GM12872 (cell line): ENCODE data around the gene FNDC3A.

ENCODE experiments used
- TF ChIP-seq, protein P1 (sequence below): IDR thresholded peaks from 3 replicates; pipeline ENCODE4 v1.5.1; 2011; ENCODE audit warnings: low read depth, mild to moderate bottlenecking, low read length, moderate library complexity; ENCODE audit not compliant: insufficient read depth

FNDC3A gene

DNA sequence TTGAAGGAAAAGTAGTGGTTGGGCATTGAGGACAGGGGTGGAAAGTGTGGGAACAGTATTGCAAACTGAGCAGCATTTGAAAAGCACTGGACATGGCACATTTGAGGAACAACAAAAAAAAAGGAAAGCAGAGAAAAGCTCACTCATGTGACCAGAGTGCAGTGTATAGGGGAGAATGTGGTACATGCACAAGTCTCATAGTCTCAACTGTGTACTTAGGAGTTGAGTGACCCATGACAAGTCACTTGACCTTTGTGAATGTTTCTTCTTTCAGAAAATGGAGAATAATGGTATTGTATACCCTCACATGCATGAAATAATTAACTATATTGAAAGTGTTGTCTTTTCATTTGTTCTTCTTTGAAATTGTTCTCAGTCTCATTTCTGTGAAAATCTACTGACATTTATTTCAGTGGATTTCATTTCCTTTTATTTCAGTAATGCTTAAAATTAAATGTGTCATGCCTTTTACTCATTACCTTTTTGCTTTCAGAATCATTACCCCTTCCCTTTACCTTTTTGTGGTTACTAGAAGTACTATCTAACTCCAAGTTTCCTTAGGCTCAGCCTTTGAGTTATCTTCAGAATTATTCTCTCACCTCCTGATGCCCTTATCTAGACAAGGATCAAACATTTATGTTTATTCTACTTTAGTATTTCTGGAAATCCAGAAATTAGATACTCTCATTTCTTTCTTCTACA, 165.3 kb downstream of the FNDC3A start:
- TF ChIP-seq, protein P1, sequence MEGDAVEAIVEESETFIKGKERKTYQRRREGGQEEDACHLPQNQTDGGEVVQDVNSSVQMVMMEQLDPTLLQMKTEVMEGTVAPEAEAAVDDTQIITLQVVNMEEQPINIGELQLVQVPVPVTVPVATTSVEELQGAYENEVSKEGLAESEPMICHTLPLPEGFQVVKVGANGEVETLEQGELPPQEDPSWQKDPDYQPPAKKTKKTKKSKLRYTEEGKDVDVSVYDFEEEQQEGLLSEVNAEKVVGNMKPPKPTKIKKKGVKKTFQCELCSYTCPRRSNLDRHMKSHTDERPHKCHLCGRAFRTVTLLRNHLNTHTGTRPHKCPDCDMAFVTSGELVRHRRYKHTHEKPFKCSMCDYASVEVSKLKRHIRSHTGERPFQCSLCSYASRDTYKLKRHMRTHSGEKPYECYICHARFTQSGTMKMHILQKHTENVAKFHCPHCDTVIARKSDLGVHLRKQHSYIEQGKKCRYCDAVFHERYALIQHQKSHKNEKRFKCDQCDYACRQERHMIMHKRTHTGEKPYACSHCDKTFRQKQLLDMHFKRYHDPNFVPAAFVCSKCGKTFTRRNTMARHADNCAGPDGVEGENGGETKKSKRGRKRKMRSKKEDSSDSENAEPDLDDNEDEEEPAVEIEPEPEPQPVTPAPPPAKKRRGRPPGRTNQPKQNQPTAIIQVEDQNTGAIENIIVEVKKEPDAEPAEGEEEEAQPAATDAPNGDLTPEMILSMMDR, result no peak

DNA sequence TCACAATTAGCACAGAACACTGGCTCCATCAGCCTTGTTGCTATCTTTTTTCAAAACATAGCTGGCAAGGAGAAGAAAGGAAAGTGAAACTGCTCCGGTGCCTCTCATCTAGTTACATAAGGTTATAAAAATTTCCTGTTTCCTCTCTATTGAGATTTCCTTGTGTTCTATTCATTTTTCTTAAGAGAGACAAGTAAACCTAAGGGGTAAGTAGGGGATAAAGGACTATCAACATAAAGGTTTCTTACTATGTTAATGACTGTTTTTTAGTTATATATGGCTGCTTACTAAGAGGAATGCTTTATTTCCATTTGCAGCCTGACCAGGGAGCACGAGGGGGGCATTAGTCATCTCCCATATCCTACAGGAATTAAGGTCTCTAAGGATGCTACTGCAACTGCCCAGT, 171.2 kb downstream of the FNDC3A start:
- TF ChIP-seq, protein P1, result no peak

DNA sequence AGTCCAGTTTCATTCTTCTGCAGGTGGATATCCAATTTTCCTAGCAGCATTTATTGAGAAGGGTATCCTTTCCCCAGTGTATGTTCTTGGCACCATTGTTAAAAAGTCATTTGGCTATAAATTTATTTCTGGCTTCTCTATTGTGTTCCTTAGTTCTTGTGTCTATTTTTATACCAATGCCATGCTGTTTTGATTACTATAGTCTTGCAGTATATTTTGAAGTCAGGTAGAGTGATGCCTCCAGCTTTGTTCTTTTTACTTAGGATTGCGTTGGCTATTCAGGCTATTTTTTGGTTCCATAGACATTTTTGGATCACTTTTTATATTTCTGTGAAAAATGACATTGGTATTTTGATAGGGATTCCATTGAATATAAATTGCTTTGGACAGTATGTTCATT, 172.7 kb downstream of the FNDC3A start:
- TF ChIP-seq, protein P1, result no peak

DNA sequence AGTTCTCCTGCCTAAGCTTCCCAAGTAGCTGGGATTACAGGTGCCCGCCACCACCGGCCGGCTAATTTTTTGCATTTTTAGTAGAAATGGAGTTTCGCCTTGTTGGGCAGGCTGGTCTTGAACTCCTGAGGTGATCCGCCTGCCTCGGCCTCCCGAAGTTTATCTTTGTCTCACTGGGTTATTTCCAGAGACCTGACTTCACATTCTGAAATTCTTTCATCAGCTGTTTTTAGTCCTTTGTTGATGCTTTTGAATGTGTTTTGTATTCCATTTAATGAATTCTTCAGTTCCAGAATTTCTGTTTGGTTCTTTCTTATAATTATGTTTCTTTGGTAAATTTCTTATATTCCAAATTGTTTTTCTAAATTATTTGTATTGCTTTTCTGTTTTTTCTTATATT, 189.0 kb downstream of the FNDC3A start:
- TF ChIP-seq, protein P1, result no peak

DNA sequence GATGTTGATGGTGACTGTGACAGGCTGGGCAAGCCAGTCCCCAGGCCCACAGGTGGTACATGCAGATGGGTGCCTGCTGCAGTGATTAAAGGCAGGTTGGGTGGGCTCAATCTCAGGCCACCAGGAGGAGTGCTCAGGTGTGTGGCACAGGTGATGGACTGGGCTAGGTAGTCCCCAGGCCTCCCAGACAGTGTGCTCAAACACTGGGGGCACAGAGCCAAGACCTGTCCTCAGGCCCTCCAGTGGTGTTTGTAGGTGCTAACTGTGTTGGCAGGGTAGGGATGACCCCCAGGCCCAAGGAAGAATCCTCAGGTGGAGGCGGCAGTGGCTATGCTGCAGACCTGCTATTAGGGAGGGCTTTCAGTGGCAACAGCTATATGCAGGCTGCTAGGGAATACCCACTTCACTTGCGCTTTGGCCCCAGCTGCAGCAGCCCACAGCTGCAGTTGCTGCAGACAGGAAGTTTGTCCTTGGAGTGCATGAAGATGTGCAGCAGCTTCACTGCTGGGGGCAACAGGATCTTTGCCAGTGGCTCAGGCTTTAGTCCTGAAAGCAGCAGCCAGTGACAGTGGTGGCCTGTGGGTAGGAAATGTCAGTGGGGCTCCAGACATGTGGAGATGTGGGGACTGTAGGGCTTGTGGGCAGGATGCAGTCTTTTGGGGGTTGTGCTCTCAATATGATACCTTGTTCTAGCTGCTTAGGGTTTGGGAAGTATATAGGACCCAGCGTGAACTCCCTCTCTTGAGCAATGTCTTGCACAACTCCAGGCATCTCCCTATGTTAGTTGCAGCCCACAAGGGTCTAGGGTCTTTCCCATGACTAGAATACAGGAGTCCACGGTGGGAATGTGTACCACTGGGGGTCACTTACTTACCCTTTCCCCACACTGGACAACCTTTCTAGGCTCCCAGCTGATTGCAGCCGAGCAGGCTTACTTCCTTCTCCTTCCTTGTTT, 190.4 kb downstream of the FNDC3A start:
- TF ChIP-seq, protein P1, result no peak

DNA sequence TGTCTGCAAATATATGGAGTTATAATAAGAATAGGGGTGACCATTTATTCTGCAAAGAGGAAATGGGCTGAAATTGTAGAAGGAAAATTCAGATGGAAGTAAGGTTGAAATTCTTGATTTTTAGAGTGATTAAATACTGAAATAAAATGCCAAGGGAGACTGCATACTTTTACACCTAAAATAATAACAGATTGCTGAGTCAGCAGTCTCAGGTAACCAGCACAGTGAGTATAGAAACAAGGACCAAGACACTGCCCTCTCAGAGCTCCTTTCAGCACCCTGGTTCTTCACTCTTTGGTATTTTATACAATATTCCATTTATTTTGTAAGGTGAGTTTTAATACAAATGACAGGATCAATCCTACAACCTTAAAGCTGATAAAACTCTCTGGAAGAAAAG, 195.6 kb downstream of the FNDC3A start:
- TF ChIP-seq, protein P1, result no peak

DNA sequence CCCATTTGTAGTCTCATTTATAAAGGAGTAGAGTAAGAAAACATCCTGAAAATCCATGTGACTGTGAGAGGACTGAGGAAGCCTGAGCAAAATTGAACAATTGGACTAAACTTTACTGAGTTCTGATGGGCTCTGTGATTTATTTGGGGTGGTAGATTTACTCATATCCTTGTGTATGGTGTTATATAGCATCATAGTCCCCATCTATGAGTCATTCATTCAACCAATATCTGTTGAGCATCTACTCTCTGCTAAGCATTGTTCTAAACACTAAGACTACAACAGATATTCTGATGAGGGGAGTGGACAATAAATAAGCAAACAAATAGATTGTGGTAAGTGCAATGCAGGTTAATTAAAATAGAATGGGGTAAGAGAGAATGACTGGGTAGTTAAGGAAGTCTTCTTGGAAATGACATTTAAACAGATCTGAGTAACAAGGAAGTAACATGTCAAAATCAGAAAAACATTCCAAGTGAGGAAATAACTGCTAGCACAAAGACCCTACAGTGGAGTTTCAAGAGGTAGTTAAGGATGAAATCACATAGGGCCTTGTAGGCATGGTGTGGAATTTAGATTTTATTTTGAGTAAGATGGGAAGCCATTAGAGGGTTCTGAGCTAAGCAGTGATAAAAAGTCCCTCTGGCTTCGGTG, 208.1 kb downstream of the FNDC3A start:
- TF ChIP-seq, protein P1, result no peak
